Effector memory CD8-positive, alpha-beta T cell (primary cell): ENCODE measurements around the gene NHSL1.

Source experiments
- ATAC-seq: fragments of 150-1000 bp; cut with Tn5 transposase; replicated peaks from 2 replicates; pipeline ENCODE4 v1.10.0; 2021; ENCODE audit warnings: mild to moderate bottlenecking, moderate library complexity
- DNase-seq, 3 experiments: peaks; one replicate each; pipeline ENCODE4 v3.0.0; 2021
- H3K27ac Mint-ChIP-seq, 2 donors: one replicate each; pipeline ENCODE4 v1.8.0; 2022; ENCODE audit warnings: mild to moderate bottlenecking in 2 of 2, mixed read lengths in 2 of 2, moderate library complexity in 2 of 2
- H3K27me3 Mint-ChIP-seq, 2 donors: one replicate each; pipeline ENCODE4 v1.8.0; 2022; ENCODE audit warnings: mixed read lengths in 2 of 2
- H3K36me3 Mint-ChIP-seq: one replicate; pipeline ENCODE4 v1.8.0; 2022; ENCODE audit warnings: mild to moderate bottlenecking, moderate library complexity, mixed read lengths; ENCODE audit not compliant: insufficient read depth
- H3K4me1 Mint-ChIP-seq, 2 donors: one replicate each; pipeline ENCODE4 v1.8.0; 2022; ENCODE audit warnings: low read depth in 2 of 2, mixed read lengths in 2 of 2
- H3K4me3 Mint-ChIP-seq, 2 donors: one replicate each; pipeline ENCODE4 v1.8.0; 2022; ENCODE audit warnings: mild to moderate bottlenecking in 2 of 2, mixed read lengths in 2 of 2, moderate library complexity in 2 of 2
- H3K9me3 Mint-ChIP-seq, 2 donors: one replicate each; pipeline ENCODE4 v1.8.0; 2022; ENCODE audit warnings: mixed read lengths in 2 of 2
- total RNA-seq, 9 experiments: gene quantifications; one replicate each; lab custom pipeline; 2026; lab: John Stamatoyannopoulos, UW

Gene NHSL1
- 0 to 1.2 (median 0.53) reads per million in 9 experiments for total RNA-seq

GRCh38 chr6:138499303-138500018 lies at the start of gene NHSL1:
Gene NHSL1, minus strand, starts transcription at chr6:138499494. Its CDS starts 204 bp downstream, at chr6:138499290.
- H3K9me3 Mint-ChIP-seq, result no peaks in the 10 kb centered on the region
- no peak within 1 kb of the TSS for H3K4me3 Mint-ChIP-seq
- no peaks in the 10 kb centered on the region for H3K36me3 Mint-ChIP-seq
- no peaks in the 10 kb centered on the region for H3K4me1 Mint-ChIP-seq
- ATAC-seq, result no peak
- peaks cover 30 to 46% of the 10 kb centered on the region in 2 donors for H3K27me3 Mint-ChIP-seq
- DNase-seq, result no peak
- no peak within 1 kb of the TSS for H3K27ac Mint-ChIP-seq

- H3K36me3 Mint-ChIP-seq, result peaks cover 2% of the 10 kb centered on the region
- H3K4me3 Mint-ChIP-seq, result no peak overlapping the region
- no peak for DNase-seq
- peaks cover 36 to 52% of the 10 kb centered on the region in 2 donors for H3K27me3 Mint-ChIP-seq
- no peaks in the 10 kb centered on the region for H3K4me1 Mint-ChIP-seq
- ATAC-seq, result no peak
- no peak overlapping the region for H3K27ac Mint-ChIP-seq
- H3K9me3 Mint-ChIP-seq, result no peaks in the 10 kb centered on the region
Measured at GRCh38 chr6:138546733-138547185, 47.5 kb upstream of the NHSL1 start.

GRCh38 chr6:138545621-138545980 lies 46.3 kb upstream of the NHSL1 start:
- Mint-ChIP-seq H3K27ac (no peak overlapping the region), H3K4me1 (no peaks in the 10 kb centered on the region), H3K4me3 (no peak overlapping the region), H3K27me3 (peaks cover 34 to 47% of the 10 kb centered on the region in 2 donors), H3K9me3 (no peaks in the 10 kb centered on the region), H3K36me3 (peaks cover 2% of the 10 kb centered on the region)
- no peak for ATAC-seq
- no peak for DNase-seq

- H3K27me3 Mint-ChIP-seq, result peaks cover 33 to 45% of the 10 kb centered on the region in 2 donors
- no peaks in the 10 kb centered on the region for H3K4me1 Mint-ChIP-seq
- H3K27ac Mint-ChIP-seq, result no peak overlapping the region
- DNase-seq (no peak), ATAC-seq (no peak)
- no peak overlapping the region for H3K4me3 Mint-ChIP-seq
- no peaks in the 10 kb centered on the region for H3K36me3 Mint-ChIP-seq
- no peaks in the 10 kb centered on the region for H3K9me3 Mint-ChIP-seq
Measured at GRCh38 chr6:138544501-138544900, 45.2 kb upstream of the NHSL1 start.

- Mint-ChIP-seq H3K36me3 (no peaks in the 10 kb centered on the region), H3K4me3 (no peak overlapping the region), H3K9me3 (no peaks in the 10 kb centered on the region), H3K27me3 (peaks cover 27 to 47% of the 10 kb centered on the region in 2 donors), H3K27ac (no peak overlapping the region), H3K4me1 (no peaks in the 10 kb centered on the region)
- ATAC-seq, result no peak
- no peak for DNase-seq
Measured at GRCh38 chr6:138543657-138544056, 44.4 kb upstream of the NHSL1 start.

- H3K4me3 Mint-ChIP-seq, result no peak overlapping the region
- H3K27me3 Mint-ChIP-seq, result peaks cover 34 to 42% of the 10 kb centered on the region in 2 donors
- H3K9me3 Mint-ChIP-seq, result no peaks in the 10 kb centered on the region
- DNase-seq (no peak), ATAC-seq (no peak)
- no peaks in the 10 kb centered on the region for H3K36me3 Mint-ChIP-seq
- H3K4me1 Mint-ChIP-seq, result no peaks in the 10 kb centered on the region
- H3K27ac Mint-ChIP-seq, result no peak overlapping the region
Measured at GRCh38 chr6:138541823-138542481, 42.7 kb upstream of the NHSL1 start.

- no peaks in the 10 kb centered on the region for H3K4me1 Mint-ChIP-seq
- DNase-seq (no peak), ATAC-seq (no peak)
- no peak overlapping the region for H3K27ac Mint-ChIP-seq
- no peaks in the 10 kb centered on the region for H3K36me3 Mint-ChIP-seq
- H3K9me3 Mint-ChIP-seq, result no peaks in the 10 kb centered on the region
- no peak overlapping the region for H3K4me3 Mint-ChIP-seq
- peaks cover 35 to 46% of the 10 kb centered on the region in 2 donors for H3K27me3 Mint-ChIP-seq
Measured at GRCh38 chr6:138540468-138540867, 41.2 kb upstream of the NHSL1 start.

GRCh38 chr6:138539876-138540275 lies 40.6 kb upstream of the NHSL1 start:
- H3K27me3 Mint-ChIP-seq, result peaks cover 35 to 46% of the 10 kb centered on the region in 2 donors
- no peak overlapping the region for H3K27ac Mint-ChIP-seq
- ATAC-seq, result no peak
- no peaks in the 10 kb centered on the region for H3K9me3 Mint-ChIP-seq
- DNase-seq, result no peak
- no peaks in the 10 kb centered on the region for H3K4me1 Mint-ChIP-seq
- H3K4me3 Mint-ChIP-seq, result no peak overlapping the region
- no peaks in the 10 kb centered on the region for H3K36me3 Mint-ChIP-seq

GRCh38 chr6:138538390-138539031 lies 39.2 kb upstream of the NHSL1 start:
- no peak for ATAC-seq
- H3K4me3 Mint-ChIP-seq, result no peak overlapping the region
- H3K9me3 Mint-ChIP-seq, result no peaks in the 10 kb centered on the region
- no peaks in the 10 kb centered on the region for H3K4me1 Mint-ChIP-seq
- no peak for DNase-seq
- H3K36me3 Mint-ChIP-seq, result no peaks in the 10 kb centered on the region
- H3K27me3 Mint-ChIP-seq, result peaks cover 35 to 42% of the 10 kb centered on the region in 2 donors
- no peak overlapping the region for H3K27ac Mint-ChIP-seq

GRCh38 chr6:138537106-138537505 lies 37.8 kb upstream of the NHSL1 start:
- H3K27me3 Mint-ChIP-seq, result peaks cover 45% of the 10 kb centered on the region in 2 donors
- H3K4me3 Mint-ChIP-seq, result no peak overlapping the region
- H3K4me1 Mint-ChIP-seq, result no peaks in the 10 kb centered on the region
- H3K27ac Mint-ChIP-seq, result no peak overlapping the region
- no peaks in the 10 kb centered on the region for H3K9me3 Mint-ChIP-seq
- no peaks in the 10 kb centered on the region for H3K36me3 Mint-ChIP-seq
- DNase-seq (no peak), ATAC-seq (no peak)

GRCh38 chr6:138535728-138536455 lies 36.6 kb upstream of the NHSL1 start:
- no peak for ATAC-seq
- Mint-ChIP-seq H3K9me3 (no peaks in the 10 kb centered on the region), H3K4me1 (no peaks in the 10 kb centered on the region), H3K4me3 (no peak overlapping the region), H3K27me3 (peaks cover 55 to 58% of the 10 kb centered on the region in 2 donors), H3K27ac (no peak overlapping the region), H3K36me3 (no peaks in the 10 kb centered on the region)
- no peak for DNase-seq

- Mint-ChIP-seq H3K9me3 (no peaks in the 10 kb centered on the region), H3K27me3 (peaks cover 67 to 75% of the 10 kb centered on the region in 2 donors), H3K36me3 (no peaks in the 10 kb centered on the region), H3K4me3 (no peak overlapping the region), H3K4me1 (no peaks in the 10 kb centered on the region), H3K27ac (no peak overlapping the region)
- DNase-seq (no peak), ATAC-seq (no peak)
Measured at GRCh38 chr6:138533667-138534066, 34.4 kb upstream of the NHSL1 start.

- H3K9me3 Mint-ChIP-seq, result no peaks in the 10 kb centered on the region
- DNase-seq (no peak), ATAC-seq (no peak)
- no peaks in the 10 kb centered on the region for H3K4me1 Mint-ChIP-seq
- H3K27ac Mint-ChIP-seq, result no peak overlapping the region
- peaks cover 66 to 73% of the 10 kb centered on the region in 2 donors for H3K27me3 Mint-ChIP-seq
- no peak overlapping the region for H3K4me3 Mint-ChIP-seq
- no peaks in the 10 kb centered on the region for H3K36me3 Mint-ChIP-seq
Measured at GRCh38 chr6:138531387-138531786, 32.1 kb upstream of the NHSL1 start.
